GM12878 (cell line): ENCODE measurements around the gene CGN. TPM values are rescaled to one million over a fixed set of nuclear protein-coding genes. Genes with fewer than 3 reads are reported as not detected.

Experiments used
- ATAC-seq: fragments of 200-7000 bp; cut with Tn5 transposase; 3 replicates; pipeline ENCODE4 v1.9.1; 2020; ENCODE audit warnings: mild to moderate bottlenecking, moderate library complexity
- BruUV-seq: library from RNA; stranded (reverse); fragments of 400-500 nt; replicated peaks from 2 replicates; lab custom pipeline; 2021; lab: Mats Ljungman, UMichigan
- CTCF ChIA-PET: fragments of 300-600 bp; sonication (Branson Sonifier 250); formaldehyde crosslinking; extraction: SDS; loops from one replicate; lab custom pipeline; 2021; ENCODE audit warnings: inconsistent platforms; lab: Yijun Ruan, JAX
- POLR2A ChIA-PET: fragments of 350-600 bp; formaldehyde crosslinking; extraction: SDS; loops from one replicate; lab custom pipeline; 2021; ENCODE audit warnings: inconsistent platforms; lab: Charles Lee
- RAD21 ChIA-PET: fragments of 300-600 bp; sonication (Branson Sonifier 250); formaldehyde crosslinking; loops from one replicate; lab custom pipeline; 2023; ENCODE audit warnings: antibody characterized with exemption; ENCODE audit not compliant: unreplicated experiment; lab: Charles Lee
- SMC1A ChIA-PET: fragments of 300-600 bp; sonication (Branson Sonifier 250); formaldehyde crosslinking; loops from one replicate; lab custom pipeline; 2023; ENCODE audit not compliant: unreplicated experiment, uncharacterized antibody; lab: Charles Lee
- DNase-seq: peaks from one replicate; pipeline ENCODE4 v3.0.0-alpha.2; 2011; ENCODE audit warnings: low read depth, low spot score
- FAIRE-seq: peaks from 3 replicates; lab custom pipeline; 2011; peaks lifted over from hg19 to GRCh38; lab: Jason Lieb, UNC
- H2AFZ ChIP-seq: 2 replicates; pipeline ENCODE4 v1.6.0; 2011; ENCODE audit warnings: low read depth, low read length, control low read depth; ENCODE audit not compliant: control insufficient read depth
- H3K27ac ChIP-seq: 2 replicates; pipeline ENCODE4 v1.5.1; 2011; ENCODE audit warnings: control low read depth; ENCODE audit not compliant: control insufficient read depth, insufficient read depth
- H3K27me3 ChIP-seq, 2 experiments: replicated peaks in 1 of 2; 2 replicates each; pipeline versions ENCODE4 v1.6.0 to v1.6.1; 2011; ENCODE audit warnings: low read length in 1 of 2; ENCODE audit not compliant: control insufficient read depth in 2 of 2, insufficient read depth in 2 of 2
- H3K36me3 ChIP-seq, 2 experiments: 2 replicates each; pipeline ENCODE4 v1.5.1; 2011; ENCODE audit warnings: low read length in 1 of 2; ENCODE audit not compliant: control insufficient read depth in 2 of 2, insufficient read depth in 2 of 2
- H3K4me1 ChIP-seq: 2 replicates; pipeline ENCODE4 v1.6.1; 2011; ENCODE audit warnings: mild to moderate bottlenecking, low read length, moderate library complexity, mixed read lengths; ENCODE audit not compliant: control insufficient read depth, insufficient read depth
- H3K4me2 ChIP-seq: 2 replicates; pipeline ENCODE4 v1.6.0; 2011; ENCODE audit warnings: control low read depth; ENCODE audit not compliant: control insufficient read depth, insufficient read depth
- H3K4me3 ChIP-seq: fragments of 200-600 bp; sonication (generic); 2 replicates; pipeline ENCODE4 v1.5.1; 2016
- H3K79me2 ChIP-seq: 2 replicates; pipeline ENCODE4 v1.6.0; 2011; ENCODE audit warnings: low read length; ENCODE audit not compliant: control insufficient read depth, insufficient read depth
- H3K9ac ChIP-seq: 2 replicates; pipeline ENCODE4 v1.8.0; 2011; ENCODE audit warnings: low read length, control low read depth, mixed read lengths; ENCODE audit not compliant: control insufficient read depth, insufficient read depth
- H3K9me3 ChIP-seq: replicated peaks from 3 replicates; pipeline ENCODE4 v1.5.1; 2011; ENCODE audit warnings: mild to moderate bottlenecking, low read length; ENCODE audit not compliant: control insufficient read depth, insufficient read depth
- H4K20me1 ChIP-seq: 2 replicates; pipeline ENCODE4 v1.6.0; 2011; ENCODE audit not compliant: control insufficient read depth, insufficient read depth
- CBX3 ChIP-seq: fragments of 200-600 bp; sonication (generic); IDR thresholded peaks from 2 replicates; pipeline ENCODE4 v1.6.1; 2016; ENCODE audit warnings: low read depth, borderline replicate concordance
- CBX5 ChIP-seq: sonication (generic); IDR thresholded peaks from 2 replicates; pipeline ENCODE4 v1.6.1; 2016; ENCODE audit warnings: low read depth, moderate library complexity, mild to moderate bottlenecking, inconsistent platforms
- CREB1 ChIP-seq: IDR thresholded peaks from 2 replicates; pipeline ENCODE4 v1.6.1; 2012; ENCODE audit warnings: low read depth, mild to moderate bottlenecking, inconsistent platforms
- FOXK2 ChIP-seq: fragments of 450-650 bp; IDR thresholded peaks from 2 replicates; pipeline ENCODE4 v1.6.1; 2017; ENCODE audit warnings: mild to moderate bottlenecking, moderate library complexity
- KAT2A ChIP-seq: conservative IDR thresholded peaks from 2 replicates; pipeline ENCODE4 v1.6.1; 2011; ENCODE audit warnings: low read depth, low read length; ENCODE audit not compliant: control insufficient read depth
- MEF2A ChIP-seq: IDR thresholded peaks from 2 replicates; pipeline ENCODE4 v1.6.1; 2011; ENCODE audit warnings: low read depth, mild to moderate bottlenecking, low read length, moderate library complexity; ENCODE audit not compliant: insufficient read depth
- NFIC ChIP-seq: IDR thresholded peaks from 2 replicates; pipeline ENCODE4 v1.6.1; 2012; ENCODE audit warnings: low read depth, mild to moderate bottlenecking, inconsistent platforms, low read length, moderate library complexity
- NFYB ChIP-seq: IDR thresholded peaks from 2 replicates; pipeline ENCODE4 v1.6.1; 2011; ENCODE audit warnings: low read depth, mild to moderate bottlenecking, low read length, improper control_type of control experiment, moderate library complexity; ENCODE audit not compliant: insufficient read depth
- NKRF ChIP-seq: fragments of 450-650 bp; conservative IDR thresholded peaks from 2 replicates; pipeline ENCODE4 v1.6.1; 2017; ENCODE audit warnings: mild to moderate bottlenecking, moderate library complexity
- REST ChIP-seq: IDR thresholded peaks from 2 replicates; pipeline ENCODE4 v1.6.1; 2012; ENCODE audit warnings: mild to moderate bottlenecking, low read depth, low read length
- RFX5 ChIP-seq: IDR thresholded peaks from 2 replicates; pipeline ENCODE4 v1.6.1; 2011; ENCODE audit warnings: low read depth, low read length, improper control_type of control experiment
- STAT1 ChIP-seq: fragments of 450-650 bp; conservative IDR thresholded peaks from 2 replicates; pipeline ENCODE4 v1.6.1; 2014; ENCODE audit warnings: antibody characterized with exemption, mild to moderate bottlenecking
- TCF7 ChIP-seq: IDR thresholded peaks from 2 replicates; pipeline ENCODE4 v1.6.1; 2014; ENCODE audit warnings: antibody characterized with exemption, borderline replicate concordance
- WGBS: methylation state at CpG from one replicate; pipeline ENCODE4 v1.1.6; 2016; ENCODE audit warnings: low lambda C conversion rate; ENCODE audit not compliant: insufficient replicate concordance, insufficient coverage; ENCODE audit errors: missing lambda C conversion rate; 5-methylcytosine and 5-hydroxymethylcytosine counted together
- in situ Hi-C: fragments of 300-500 bp; cut with MboI; formaldehyde crosslinking; loops from 9 replicates; pipeline ENCODE4 v1.14.3; 2018; ENCODE audit warnings: mixed read lengths
- intact Hi-C: fragments of 100-400 bp; cut with micrococcal nuclease; formaldehyde crosslinking; loops from one replicate; pipeline ENCODE4 v1.14.2; 2022; ENCODE audit not compliant: unreplicated experiment
- polyA plus RNA-seq, 11 experiments: library from polyadenylated mRNA; depleted of rRNA in 4 of 11; unstranded in 6 of 11; stranded (reverse) in 5 of 11; fragments of >200 nt; fragmentation: Nextera tagmentation in 4 of 11; fragmentation: Illumina TruSeq in 1 of 11; extraction: Ambion mirVana in 4 of 11; extraction: Trizol in 1 of 11; gene quantifications; 1 replicate in 1 of 11; 2 replicates in 10 of 11; pipeline versions ENCODE4 v1.2.1 to v1.2.3, GENCODE V29; 2011 to 2016; ENCODE audit warnings: inconsistent platforms in 2 of 11, missing spikeins in 2 of 11, low read depth in 1 of 11
- total RNA-seq, 4 experiments: library from RNA; depleted of rRNA in 3 of 4; stranded (reverse); fragments of >200 nt in 3 of 4; fragmentation: Illumina TruSeq in 1 of 4; extraction: Trizol in 1 of 4; gene quantifications; 2 replicates each; pipeline versions ENCODE4 v1.2.1 to v1.2.3, GENCODE V29; 2013 to 2021

Gene CGN
- total and polyA plus RNA-seq, 10 of the 15 experiments (the other 5 are each of a cell fraction or from before 2014, with no cell fraction given) = 0.11 to 6.5 (median 3.4) TPM

- FAIRE-seq (no peak), DNase-seq (no peak), ATAC-seq (no peak)
- Histone ChIP-seq H2AFZ (no peak overlapping the region), H3K4me1 (no peaks in the 10 kb centered on the region), H3K9me3 (no peaks in the 10 kb centered on the region), H3K4me3 (no peak overlapping the region), H3K9ac (no peak overlapping the region), H4K20me1 (no peaks in the 10 kb centered on the region), H3K4me2 (no peak overlapping the region), H3K36me3 (no peaks in the 10 kb centered on the region), H3K27me3 (no peaks in the 10 kb centered on the region; a peak in 1 of 4 replicates), H3K27ac (no peak overlapping the region), H3K79me2 (no peaks in the 10 kb centered on the region)
- TF ChIP-seq FOXK2 (no peak), REST (no peak), NFYB (no peak), NKRF (no peak), MEF2A (no peak), CBX3 (no peak), TCF7 (no peak), STAT1 (no peak), CREB1 (no peak), CBX5 (no peak), KAT2A (no peak), NFIC (no peak), RFX5 (no peak)
- BruUV-seq = no TSS peak
- intact Hi-C loops (no loop called here), in situ Hi-C loops (no loop called here)
- ChIA-PET SMC1A (no interaction called here), CTCF (interaction anchor here (1.3 to 1.6 kb wide), 2 partner anchors 10 to 54 kb away, joined by 3 to 4 read pairs; no protein-coding TSS in a partner anchor), RAD21 (no interaction called here), POLR2A (no interaction called here)
- 71% methylated on average over 2 of the region's 5 CpGs for WGBS
These were observed 11.8 kb upstream of the CGN start for GRCh38 chr1:151499365-151499764.
